AG08395 (cell line): Measurements from ENCODE around the gene MROH2B.
"Not testable (repeated sequence)": the region's sequence is repeated elsewhere in the genome, so short reads cannot be mapped to it uniquely, and the experiment has no call there.

Experiments
- DNase-seq: peaks from one replicate; pipeline ENCODE4 v3.0.0; 2012; ENCODE audit warnings: mixed read lengths, low spot score

Gene MROH2B

DNA sequence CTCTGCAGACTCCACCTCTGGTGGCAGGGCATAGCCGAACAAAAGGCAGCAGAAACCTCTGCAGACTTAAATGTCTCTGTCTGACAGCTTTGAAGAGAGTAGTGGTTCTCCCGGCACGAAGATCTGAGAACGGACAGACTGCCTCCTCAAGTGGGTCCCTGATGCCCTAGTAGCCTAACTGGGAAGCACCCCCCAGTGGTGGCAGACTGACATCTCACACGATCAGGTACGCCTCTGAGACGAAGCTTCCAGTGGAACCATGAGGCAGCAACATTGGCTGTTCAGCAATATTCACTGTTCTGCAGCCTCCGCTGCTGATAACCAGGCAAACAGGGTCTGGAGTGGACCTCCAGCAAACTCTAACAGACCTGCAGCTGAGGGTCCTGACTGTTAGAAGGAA, 48.5 kb downstream of the MROH2B start:
- not testable (repeated sequence) for DNase-seq

DNA sequence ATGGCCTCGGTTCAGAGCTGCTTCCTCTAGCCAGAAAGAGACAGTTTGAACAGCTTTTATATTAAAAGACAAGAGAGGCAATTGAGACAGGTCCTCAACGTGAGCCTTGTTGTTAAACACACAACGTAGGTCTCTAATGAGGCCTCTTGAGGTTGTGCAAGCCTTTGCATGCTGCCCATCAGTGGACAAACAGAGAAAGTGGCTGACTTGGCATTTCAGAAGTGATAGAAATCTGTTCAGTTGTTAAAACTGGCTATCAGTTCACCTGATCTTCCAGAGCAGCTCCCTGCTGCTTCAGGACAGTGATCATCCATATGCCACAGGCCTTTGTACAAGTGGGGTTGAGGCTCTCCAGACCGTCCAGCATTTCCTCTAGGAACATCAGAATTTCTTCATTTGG, 58.8 kb downstream of the MROH2B start:
- DNase-seq = no peak

DNA sequence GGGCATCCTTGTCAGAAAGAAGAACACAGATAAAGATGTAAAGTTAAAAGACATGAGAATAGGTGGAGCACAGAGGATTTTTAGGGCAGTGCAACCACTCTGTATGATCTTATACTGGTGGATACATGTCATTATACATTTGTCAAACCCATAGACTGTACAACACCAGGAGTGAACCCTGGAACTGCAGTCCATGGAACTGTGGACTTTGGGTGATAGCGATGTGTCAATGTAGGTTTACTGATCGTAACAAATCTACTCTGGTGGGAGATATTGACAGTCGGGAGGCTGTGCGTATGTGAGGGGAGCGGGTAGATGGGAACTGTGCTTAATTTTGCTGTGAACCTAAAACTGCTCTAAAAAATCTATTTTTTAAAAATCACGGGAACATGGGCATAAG, 60.6 kb downstream of the MROH2B start:
- DNase-seq = no peak

DNA sequence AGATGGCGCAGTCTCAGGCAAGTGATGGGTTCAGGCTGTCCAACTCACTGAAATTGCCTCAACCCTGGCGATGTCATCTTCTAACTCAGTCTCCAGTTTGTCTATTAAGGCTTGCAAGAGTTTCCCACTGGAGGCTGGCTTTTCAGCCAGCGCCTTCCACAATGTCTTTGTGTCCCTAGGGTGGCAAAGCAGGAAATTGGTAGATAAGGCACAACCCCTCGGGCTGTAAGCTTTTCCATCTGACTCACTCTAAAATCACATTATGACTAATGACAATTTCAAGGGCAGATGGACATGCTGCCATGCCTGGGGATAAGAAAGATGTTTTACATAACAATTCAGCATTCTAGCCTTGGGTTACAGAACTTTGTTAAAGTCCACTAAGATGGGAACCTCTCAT, 61.9 kb downstream of the MROH2B start:
- DNase-seq = no peak

DNA sequence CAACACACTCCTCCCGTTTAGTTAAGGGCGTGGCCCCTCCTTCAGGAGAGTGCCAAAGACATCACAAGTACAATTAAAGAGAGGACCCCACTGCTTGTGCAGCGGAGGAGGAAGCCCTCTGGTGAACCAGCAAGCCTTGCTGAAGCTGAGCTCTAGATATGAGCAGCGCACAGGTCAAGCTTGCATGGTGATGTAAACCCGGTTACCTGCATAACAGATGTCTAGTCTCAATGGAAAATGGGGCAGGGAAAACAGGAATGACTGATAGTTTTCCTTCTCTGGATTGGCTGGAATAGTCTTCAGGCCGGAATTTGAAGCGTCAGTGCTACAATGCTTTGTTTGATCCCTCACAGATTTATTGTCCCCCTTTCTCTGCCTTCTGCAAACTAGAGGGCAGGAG, 66.2 kb downstream of the MROH2B start:
- DNase-seq = no peak

DNA sequence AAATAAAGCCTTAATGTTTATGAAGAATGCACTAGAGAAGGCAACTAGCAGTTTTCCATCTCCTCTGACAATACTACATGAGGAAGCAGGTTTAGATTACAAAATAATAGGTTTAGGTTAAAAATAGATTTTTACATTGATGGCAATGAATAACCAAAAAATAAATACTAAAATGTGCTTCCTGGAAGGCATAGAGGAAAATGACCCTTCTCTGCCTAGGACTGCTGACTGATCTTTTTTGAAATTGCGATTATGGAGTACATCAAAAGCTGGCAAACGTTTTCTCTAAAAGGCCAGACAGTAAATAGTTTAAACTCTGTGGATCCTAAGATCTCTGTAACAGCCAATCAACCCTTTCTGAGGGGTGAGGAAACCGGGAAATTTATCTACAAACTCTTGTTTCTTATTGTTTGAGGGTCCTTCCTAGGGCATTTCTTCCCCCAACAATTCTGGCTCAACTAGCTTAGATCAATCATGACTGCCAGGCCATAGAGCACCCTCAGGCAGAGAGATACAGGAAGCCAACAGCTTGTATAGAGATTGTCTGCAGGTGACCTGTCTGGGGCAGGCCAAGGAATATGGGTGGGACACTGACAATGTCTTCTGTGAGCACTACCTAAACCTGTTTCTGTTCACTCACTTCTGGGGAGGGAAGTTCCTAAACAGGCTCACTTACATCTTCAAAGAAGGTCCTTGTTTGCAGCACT, 67.3 kb downstream of the MROH2B start:
- no peak for DNase-seq

DNA sequence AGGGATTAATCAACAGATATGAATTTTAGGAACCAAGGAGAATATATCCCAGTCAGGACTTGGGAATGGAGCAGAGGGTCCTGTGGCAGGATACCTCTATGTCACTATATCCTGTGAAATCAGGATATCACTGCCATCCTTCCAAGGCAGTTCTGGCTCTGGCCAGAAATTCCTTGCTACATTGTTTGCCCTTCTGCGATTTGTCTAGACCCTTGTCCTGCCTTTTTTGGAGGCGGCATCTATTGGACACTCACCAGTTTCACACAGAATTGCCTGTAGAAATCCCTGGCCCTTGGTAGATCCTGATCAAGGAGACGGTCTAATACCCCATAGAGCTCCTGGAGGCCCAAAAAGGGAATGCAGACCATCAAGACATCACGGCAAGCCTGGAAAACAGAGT, 71.2 kb downstream of the MROH2B start:
- DNase-seq = no peak

DNA sequence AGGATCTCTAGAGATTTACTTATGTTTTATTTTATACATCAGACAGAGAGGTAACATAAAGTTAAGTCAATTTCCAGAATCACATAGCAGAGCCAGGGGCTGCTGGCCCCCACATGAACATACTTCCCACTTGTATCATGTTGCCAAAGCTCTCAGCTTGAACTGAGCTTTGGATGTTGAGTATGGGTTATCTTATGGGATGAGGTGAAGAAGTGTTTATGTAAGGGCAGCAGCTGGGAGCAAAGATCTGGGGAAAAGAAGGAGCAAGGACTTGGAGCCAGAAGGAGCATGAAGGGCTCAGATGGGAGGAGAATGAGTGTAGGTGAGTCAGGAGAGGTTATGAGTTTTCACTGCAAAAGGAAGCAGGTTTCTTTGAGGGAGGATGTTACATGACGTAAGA, 72.0 kb downstream of the MROH2B start:
- DNase-seq = no peak

DNA sequence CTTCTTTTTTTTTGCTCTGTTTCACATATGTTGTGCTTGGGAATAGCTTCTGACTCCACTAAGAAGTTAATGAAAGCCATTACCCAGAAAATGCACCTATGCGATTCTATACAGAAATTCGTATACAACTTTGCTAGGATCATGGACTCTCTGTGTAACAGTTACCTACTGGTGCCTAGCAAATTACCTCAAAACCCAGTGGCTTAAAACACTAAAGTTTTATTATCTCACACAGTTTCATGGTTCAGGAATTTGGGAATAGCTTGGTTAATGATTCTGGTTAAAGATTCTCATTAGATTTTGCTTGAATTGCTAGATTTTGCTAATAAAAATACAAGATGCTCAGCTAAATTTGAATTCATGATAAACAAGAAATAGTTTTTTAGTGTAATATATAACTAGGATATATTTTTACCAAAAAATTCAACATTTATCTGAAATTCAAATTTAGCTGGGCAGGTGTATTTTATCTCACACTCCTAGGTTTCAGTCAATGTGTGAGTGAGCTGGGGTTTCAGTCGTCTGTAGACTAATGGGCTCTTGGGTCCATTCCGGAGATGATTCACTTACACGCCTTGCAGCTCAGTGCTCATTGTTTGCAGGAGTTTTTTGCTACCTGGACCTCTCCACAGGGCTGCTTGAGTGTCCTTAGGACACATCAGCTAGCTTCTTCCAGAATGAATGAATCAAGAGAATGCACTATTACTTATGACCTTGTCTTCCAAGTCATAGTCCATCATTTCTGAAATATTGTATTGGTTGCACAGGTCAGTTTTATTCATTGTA, 75.1 kb downstream of the MROH2B start:
- no peak for DNase-seq

DNA sequence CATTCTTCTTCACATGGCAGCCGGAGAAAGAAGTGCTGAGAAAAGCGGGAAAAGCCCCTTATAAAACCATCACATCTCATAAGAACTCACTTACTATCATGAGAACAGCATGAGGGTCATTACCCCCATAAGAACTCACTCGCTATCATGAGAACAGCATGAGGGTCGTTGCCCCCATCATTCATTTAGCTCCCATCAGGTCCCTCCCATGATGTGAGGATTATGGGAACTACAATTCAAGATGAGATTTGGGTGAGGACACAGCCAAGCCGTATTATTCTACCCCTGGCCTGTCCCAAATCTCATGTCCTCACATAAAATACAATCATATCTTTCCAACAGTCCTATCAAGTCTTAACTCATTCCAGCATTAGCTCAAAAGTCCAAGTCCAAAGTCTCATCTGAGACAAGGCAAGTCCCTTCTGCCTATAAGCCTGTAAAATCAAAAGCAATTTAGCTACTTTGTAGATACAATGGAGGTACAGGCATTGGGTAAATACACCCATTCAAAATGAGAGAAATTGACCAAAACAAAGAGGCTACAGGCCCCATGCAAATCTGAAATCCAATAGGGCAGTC, 79.1 kb downstream of the MROH2B start:
- no peak for DNase-seq

DNA sequence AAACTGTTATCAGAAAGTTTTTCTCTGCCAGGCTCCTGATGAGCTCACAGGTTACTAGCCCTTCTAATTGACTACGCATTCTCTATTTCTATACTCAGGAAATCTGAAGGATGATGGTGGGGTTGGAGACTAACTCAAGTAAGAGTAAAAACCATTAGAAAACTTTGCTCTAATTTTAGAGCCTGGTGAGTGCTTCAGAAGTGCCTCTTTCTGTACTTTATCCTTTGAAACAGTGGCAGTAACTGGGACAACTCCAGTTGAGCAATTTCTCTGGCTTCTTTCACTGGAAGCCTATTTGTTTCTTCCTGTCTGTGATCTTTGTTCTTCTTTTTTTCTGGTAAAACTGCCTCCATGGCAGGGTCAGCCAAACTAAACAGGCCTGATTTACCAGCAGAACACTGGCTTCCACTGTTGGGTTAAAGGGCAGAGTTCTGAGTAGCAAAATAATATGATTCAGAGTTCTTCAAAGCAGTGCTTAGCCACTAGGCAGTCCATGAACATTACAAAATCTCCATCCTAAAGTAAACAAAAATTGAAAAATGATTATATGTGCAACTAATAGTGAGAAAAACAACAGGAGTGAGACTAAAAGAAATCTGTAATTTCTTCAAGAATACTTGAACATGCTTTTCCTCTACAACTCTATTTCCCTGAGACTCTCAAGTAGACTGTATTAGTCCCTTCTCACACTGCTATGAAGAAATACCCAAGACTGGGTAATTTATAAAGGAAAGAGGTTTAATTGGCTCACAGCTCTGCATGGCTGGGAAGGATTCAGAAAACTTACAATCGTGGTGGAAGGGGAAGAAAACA, 79.8 kb downstream of the MROH2B start:
- DNase-seq = no peak

DNA sequence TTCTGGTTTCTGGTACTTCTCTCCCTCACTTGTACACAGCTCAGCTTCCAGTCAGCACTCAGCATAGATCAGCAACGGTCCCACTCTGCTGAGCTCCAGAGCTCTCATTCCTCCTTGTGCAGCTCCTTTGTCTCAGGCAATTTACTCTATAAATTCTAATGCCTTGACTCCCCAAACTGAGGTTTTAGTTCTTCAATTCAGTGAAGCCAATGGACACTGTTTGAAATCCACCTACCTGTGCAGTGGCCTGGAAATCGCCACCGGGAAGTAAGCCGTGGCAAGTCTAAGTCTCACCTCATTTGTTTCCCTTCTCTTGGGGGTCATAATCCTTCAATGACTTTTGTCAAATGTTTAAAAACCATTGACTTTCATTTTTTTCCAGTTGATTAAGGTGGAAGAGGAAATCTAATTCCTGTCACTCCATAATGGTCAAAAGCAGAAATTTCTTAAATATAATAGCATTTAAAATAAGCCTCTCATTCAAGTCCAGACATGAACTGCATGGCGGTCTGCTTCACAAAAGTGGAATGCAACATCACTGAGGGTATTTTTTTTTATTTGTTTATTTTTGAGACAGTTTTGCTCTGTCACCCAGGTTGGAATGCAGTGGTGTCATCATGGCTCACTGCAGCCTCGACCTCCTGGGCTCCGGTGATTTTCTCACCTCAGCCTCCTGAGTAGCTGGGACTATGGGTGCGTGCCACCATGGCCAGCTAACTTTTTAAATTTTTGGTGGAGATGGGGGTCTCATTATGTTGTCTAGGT, 82.2 kb downstream of the MROH2B start:
- no peak for DNase-seq

DNA sequence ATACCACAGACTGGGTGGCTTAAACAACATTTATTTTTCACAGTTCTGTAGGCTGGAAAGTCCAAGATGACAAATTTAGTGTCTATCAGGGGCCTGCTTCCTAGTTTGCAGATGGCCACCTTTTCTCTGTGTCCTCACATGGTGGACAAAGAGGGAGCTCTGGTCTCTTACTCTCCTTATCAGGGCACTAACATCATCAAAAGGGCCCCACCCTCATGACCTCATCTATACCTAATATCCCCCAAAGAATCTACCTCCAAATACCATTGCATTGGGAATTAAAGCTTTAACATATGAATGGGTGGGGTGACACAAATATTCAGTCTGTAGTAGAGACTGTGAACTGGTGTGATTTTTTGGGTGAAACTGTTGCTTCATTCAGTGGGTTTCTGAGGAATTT, 83.8 kb downstream of the MROH2B start:
- DNase-seq = no peak

DNA sequence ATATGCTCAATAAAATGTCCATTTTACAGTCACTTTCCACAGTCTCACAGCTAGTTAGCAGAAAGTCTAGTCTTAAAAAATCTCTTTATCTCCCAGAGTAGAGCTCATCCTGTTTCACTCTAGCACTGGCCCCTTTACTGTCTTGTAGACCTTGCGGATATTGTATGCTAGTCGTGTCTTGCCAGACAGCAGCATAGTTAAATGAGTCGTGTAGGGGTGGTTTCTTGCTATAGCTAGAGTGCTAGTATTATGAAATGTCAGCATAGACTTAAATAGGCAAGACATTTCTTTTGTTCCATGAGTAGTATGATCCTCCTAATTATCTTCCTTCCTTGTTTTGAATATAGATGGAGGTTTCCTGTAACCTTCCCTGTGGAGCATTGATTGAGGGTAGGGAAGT, 84.5 kb downstream of the MROH2B start:
- no peak for DNase-seq

DNA sequence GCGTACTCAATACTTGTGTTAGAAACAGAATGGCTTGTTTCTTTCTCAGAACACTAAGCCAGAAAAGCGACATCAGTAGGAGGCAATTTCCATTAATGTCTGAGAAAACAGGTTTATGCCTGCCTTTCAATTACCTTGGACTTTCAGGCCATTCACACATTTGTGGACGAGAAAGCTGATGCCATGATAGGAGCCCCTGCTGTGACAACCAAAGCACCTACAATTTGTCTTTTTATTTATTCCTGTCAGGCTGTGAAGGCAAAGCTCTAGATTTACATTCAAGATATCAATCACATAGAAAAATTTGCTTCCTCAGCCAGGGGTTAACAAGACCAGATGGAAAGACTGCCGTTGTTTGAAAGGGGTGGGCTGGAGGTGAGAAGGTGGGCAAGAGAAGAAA, 85.6 kb downstream of the MROH2B start:
- no peak for DNase-seq

DNA sequence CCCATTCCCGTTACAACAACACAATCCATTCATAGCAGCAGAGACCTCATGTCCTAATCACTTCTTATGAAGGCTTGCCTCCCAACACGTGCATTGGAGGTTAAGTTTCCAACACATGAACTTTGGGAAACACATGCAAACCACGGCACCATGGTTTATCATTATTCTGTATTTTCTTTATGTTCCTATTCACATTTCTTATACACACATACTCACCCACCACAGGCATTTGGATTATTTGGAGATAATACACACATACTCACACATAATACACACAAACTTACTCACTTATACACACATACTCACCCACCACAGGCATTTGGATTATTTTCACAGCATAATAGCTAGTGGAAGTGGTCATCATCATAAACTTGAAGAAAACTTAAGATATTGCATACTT, 86.3 kb downstream of the MROH2B start:
- no peak for DNase-seq

DNA sequence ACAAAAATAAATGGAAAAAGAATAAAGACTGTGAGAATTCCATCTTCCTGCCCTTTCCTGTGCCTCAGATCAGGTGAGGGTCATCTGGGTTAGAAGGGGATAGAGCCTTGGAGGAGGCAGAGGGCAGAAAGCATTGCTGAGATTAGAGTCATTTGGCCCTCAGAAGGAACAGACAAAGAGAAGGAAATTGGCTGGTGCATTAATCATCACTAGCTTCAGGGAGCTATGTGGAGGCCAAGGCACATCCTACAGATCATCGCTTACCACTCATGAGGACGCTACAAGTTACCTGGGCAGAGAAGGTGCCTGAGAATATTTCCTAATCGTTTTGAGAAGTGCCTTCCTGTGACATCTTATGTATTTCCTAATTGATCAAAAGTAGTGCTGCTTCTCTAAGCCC, 87.4 kb downstream of the MROH2B start:
- no peak for DNase-seq

DNA sequence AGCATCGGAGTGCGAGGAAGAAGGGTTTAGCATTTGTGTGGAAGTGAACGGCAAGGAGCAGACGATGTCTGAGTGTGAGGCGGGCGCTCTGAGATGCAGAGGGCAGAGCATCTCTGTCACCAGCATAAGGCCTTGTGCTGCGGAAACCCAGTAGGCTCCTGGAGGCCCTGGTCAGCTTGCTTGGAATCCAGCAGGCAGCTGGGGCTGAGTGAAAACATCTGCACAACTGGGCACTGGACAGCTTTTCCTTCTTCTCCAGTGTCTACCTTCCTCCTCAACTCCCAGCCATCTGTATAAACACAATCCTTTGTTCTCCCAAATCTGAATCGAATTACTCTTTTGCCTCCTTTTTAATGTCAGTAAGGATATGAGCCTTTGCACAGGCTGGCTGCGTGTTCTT, 89.7 kb downstream of the MROH2B start:
- no peak for DNase-seq

DNA sequence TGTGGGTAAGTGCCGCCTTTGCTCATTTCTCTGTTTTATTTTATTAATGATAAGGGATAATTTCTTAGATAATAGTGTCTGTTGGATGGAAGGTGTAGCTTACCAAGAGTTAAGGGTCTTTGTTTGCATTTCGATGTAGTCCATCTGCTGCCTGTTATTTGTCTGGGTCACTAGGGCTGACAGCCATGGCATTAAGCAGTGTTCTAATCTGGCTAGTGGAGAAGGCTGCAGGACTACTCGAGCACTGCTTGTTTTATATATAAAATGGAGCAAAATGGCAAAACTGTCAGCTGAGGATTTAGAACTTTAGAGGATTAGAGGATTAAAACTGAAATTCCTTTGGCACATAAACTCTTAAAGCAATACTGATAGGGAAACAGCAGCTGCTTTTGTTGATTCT, 94.3 kb downstream of the MROH2B start:
- no peak for DNase-seq

DNA sequence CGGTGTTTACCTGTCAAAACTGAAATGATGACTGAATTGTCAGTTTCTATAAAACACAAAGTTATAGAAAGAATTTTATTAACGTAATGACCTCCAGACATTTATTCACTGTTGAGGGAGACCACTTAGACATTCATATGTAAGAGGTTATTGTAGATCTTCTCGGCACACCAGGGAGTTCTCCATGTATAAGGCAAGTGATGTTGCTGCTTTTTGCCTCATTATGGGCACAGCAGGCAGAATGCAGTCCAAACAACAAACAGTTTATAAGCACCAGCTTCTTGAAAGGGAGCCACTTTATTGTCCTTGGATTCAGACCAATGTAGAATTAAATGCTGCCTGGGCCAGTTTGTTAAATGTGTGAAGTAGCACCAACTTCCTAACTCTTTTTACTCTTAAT, 95.1 kb downstream of the MROH2B start:
- DNase-seq = no peak

DNA sequence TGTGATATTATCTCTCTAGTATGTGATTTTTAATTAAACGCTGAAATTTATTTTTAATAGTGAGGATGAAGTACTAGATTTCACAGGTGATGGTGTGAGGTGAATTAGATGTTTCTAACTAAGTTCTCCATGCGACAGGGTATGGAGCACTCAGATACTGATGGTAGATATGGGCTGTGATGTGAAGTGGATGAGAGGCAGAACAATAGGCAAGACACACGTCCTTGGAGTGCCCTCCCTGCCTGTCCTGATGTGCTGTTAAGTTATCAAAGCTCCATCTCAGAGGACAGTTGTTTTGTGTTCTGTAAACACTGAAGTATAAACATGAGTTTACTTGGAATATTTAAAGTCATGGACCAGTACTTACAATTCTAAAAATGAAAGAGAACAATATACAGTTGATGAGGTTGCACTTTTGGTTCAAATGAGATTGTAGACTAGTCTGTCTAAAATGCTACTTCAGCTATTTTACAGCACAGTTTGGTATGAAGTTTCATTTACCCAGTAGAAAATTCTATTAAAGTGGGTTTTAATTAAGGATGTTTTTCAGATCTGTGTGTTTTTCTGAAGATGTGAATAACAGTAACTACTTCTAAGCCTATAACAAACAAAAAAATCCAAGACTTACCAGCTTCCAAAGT, 97.7 kb downstream of the MROH2B start:
- DNase-seq = no peak
